ENCODE results near the gene PPP1R13B. TPM values are rescaled to one million over a fixed set of nuclear protein-coding genes. Genes with fewer than 3 reads are reported as not detected.

PPP1R13B gene
- total and polyA plus RNA-seq, 11 donors, result 27.5 to 96.2 (median 75.4) TPM

DNA sequence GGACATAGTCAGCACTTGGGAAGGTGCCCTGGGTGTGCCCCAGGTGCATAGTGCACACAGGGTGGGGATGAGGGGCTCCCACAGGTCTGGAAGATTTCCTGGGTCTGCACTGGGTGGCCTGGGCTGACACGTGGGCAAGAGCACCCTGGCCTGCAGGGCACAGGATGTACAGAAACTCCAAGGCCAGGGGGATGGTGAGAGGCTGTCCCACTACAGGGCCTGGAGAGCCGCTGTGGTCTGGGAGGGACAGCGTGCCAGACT is 35.8 kb upstream of the PPP1R13B start:
- H3K36me3 ChIP-seq, result no peaks in the 10 kb centered on the region
- H3K27me3 ChIP-seq, result peaks cover 0 to 7% (median 0%) of the 10 kb centered on the region in 9 donors
- intact Hi-C loops (cut with DNase I), result no loop called here
- H3K9me3 ChIP-seq, result no peaks in the 10 kb centered on the region
- DNase-seq (peak in 1 of 5 donors; percentile 1), ATAC-seq (no peak)
- TF ChIP-seq, protein P1, sequence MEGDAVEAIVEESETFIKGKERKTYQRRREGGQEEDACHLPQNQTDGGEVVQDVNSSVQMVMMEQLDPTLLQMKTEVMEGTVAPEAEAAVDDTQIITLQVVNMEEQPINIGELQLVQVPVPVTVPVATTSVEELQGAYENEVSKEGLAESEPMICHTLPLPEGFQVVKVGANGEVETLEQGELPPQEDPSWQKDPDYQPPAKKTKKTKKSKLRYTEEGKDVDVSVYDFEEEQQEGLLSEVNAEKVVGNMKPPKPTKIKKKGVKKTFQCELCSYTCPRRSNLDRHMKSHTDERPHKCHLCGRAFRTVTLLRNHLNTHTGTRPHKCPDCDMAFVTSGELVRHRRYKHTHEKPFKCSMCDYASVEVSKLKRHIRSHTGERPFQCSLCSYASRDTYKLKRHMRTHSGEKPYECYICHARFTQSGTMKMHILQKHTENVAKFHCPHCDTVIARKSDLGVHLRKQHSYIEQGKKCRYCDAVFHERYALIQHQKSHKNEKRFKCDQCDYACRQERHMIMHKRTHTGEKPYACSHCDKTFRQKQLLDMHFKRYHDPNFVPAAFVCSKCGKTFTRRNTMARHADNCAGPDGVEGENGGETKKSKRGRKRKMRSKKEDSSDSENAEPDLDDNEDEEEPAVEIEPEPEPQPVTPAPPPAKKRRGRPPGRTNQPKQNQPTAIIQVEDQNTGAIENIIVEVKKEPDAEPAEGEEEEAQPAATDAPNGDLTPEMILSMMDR (IDR thresholded peaks at IDR 0.05), result no peak
- no peak for TF ChIP-seq POLR2A (IDR thresholded peaks at IDR 0.05)
- H3K4me1 ChIP-seq, result peaks cover 10 to 48% (median 38%) of the 10 kb centered on the region in 12 donors
- 73 to 93% (median 80%) methylated on average over 3 of the region's 3 CpGs for whole genome bisulfite sequencing, 4 donors
- H3K27ac ChIP-seq, result no peak overlapping the region
- no peak overlapping the region for H3K4me3 ChIP-seq

DNA sequence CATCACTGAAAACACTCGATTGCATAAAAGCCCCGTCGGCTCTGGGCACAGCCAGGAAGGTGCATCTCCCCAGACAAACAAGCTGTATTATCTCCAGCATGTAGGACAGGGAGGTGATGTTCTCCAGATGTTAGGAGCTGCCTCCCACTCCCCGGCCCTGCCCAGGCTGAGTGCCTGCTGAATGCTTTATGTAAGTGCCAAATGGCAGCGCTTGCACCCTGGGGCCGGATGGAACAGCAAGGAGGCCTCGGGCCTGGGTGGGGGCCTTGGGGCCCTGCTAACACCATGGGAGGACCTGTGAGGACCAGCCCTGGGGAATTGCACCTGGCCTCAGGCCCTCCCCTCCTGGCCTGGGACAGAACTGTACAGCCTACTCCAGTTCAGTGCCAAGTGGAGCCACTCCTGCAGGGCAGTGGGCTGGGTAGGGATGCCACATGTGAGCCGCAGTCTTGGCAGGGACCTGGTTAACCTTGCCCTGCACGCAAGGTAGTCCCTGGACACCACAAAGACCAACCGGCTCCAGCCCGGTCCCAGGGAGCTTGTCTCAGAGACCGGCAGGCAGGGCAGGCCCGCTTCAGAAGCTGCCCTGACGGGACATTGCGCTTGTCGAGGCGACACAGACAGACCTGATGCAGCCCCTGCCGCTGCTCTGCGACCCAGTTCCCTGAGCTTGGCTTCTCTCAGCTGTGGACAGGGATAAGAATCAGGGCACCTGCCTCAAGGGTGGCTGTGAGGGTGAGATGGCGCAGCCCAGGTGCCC is 35.3 kb upstream of the PPP1R13B start:
- peaks cover 10 to 48% (median 38%) of the 10 kb centered on the region in 12 donors for H3K4me1 ChIP-seq
- intact Hi-C loops (cut with DNase I), result no loop called here

DNA sequence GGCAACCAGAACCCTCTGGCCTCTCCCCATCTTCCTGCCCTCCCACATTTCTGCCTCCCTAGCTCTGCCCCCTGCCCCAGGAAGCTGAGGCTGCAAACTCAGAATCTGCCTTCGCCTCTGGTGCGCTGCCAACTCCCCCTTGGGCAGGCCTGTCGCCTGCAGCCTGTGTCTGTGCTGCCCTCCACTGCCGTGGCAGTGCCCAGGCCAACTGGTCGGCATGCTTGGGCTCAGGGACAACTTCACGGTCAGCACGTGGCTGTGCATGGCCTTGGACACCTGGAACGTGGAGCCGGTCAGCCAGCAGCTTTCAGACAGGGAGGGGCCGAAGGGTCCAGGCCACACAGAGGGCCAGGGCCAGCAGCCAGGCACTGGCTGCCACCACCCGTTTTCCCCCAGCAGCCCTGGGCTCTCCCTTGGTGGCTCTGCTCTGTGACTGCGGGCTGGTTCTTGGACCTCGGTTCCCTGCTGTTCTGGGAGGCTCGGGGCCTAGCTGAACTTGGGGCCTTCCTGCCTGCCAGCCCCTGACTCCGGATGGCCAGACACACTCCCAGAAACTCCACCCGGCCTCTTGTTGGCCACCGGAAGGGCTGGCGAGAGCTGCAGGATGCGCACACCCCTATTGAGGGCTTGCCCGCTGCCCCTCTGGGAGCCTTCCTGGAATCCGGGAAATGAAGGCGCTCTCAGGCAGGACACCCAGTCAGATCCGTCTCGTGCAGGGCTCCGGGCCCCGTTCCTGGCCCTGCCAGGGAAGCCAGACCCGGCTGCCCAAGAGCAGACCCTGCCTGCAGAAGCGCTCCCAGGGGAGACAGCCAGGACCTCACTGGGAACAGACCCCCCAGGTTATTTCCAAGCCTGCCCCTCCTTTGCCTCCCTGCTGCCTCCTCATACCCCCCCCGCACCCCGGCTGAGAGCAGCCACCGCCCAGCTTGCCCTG is 34.2 kb upstream of the PPP1R13B start:
- ATAC-seq, result peak; percentile 57 to 77 (median 64)
- peak overlapping the region; percentile 63 to 95 (median 84) for H3K27ac ChIP-seq
- H3K4me3 ChIP-seq, result no peak overlapping the region
- no peaks in the 10 kb centered on the region for H3K9me3 ChIP-seq
- H3K4me1 ChIP-seq, result peaks cover 10 to 42% (median 37%) of the 10 kb centered on the region in 12 donors
- no peaks in the 10 kb centered on the region for H3K36me3 ChIP-seq
- H3K27me3 ChIP-seq, result peaks cover 0 to 7% (median 0%) of the 10 kb centered on the region in 9 donors
- TF ChIP-seq, protein P1 (IDR thresholded peaks at IDR 0.05), result peak in 4 of 12 donors; percentile 10 to 47 (median 32)
- TF ChIP-seq POLR2A (IDR thresholded peaks at IDR 0.05), result no peak
- WGBS, 4 donors, result 46 to 71% (median 53%) methylated on average over 19 to 31 of the region's 31 CpGs
- intact Hi-C loops (cut with DNase I), result loop anchor here in 1 of 10 donors (1.0 to 2.0 kb wide), 2 partner anchors 34 to 73 kb away; partner anchors contain the start of gene PPP1R13B
- peak in 4 of 5 donors; percentile 47 to 82 (median 62) for DNase-seq

More for the DNA sequence above, 35.3 kb upstream of the PPP1R13B start:
- peak in 1 of 5 donors; percentile 39 for DNase-seq
- Histone ChIP-seq H3K4me3 (no peak overlapping the region), H3K27ac (peak overlapping the region in 8 of 12 donors; percentile 74 to 95 (median 82)), H3K27me3 (peaks cover 0 to 7% (median 0%) of the 10 kb centered on the region in 9 donors), H3K9me3 (no peaks in the 10 kb centered on the region), H3K36me3 (no peaks in the 10 kb centered on the region)
- TF ChIP-seq, protein P1 (IDR thresholded peaks at IDR 0.05), result no peak
- TF ChIP-seq POLR2A (IDR thresholded peaks at IDR 0.05), result no peak
- 67 to 77% (median 73%) methylated on average over 15 to 20 of the region's 20 CpGs for WGBS, 4 donors
- ATAC-seq, result no peak

Data from heart left ventricle (tissue), 16 donors.